ENCODE data around the gene RDH5. TPM values are rescaled to one million over a fixed set of nuclear protein-coding genes. Genes with fewer than 3 reads are reported as not detected.

RDH5 gene
- total RNA-seq, 1 donor from 2014 or later = 3.0 TPM

GRCh38 chr12:55721601-55722213 lies 1.5 kb downstream of the RDH5 start:
- Mint-ChIP-seq H3K36me3 (peaks cover 14% of the 10 kb centered on the region), H3K27ac (no peak overlapping the region), H3K4me3 (no peak overlapping the region), H3K4me1 (peaks cover 46% of the 10 kb centered on the region), H3K27me3 (ENCODE audit: insufficient read depth, low read depth) (peaks cover 9% of the 10 kb centered on the region), H3K9me3 (no peaks in the 10 kb centered on the region)
- H2AFZ ChIP-seq (replicated peaks) = no peak overlapping the region
- H3K4me1 ChIP-seq = peaks cover 27% of the 10 kb centered on the region
- no peaks in the 10 kb centered on the region for H3K36me3 ChIP-seq
- H4K20me1 ChIP-seq (ENCODE audit: low read depth) = peaks cover 9% of the 10 kb centered on the region
- no peak for DNase-seq (ENCODE audit: low spot score)
- H3F3A ChIP-seq (ENCODE audit: low read depth) = peaks cover 47% of the 10 kb centered on the region
- H3K4me2 ChIP-seq = no peak overlapping the region
- no peak overlapping the region for H3K4me3 ChIP-seq
- TF ChIP-seq CTCF (IDR thresholded peaks at IDR 0.05) = no peak
- no peak for TF ChIP-seq EZH2 (IDR thresholded peaks at IDR 0.05)
- TF ChIP-seq EZH2phosphoT487 (IDR thresholded peaks at IDR 0.05) = no peak
- no peak overlapping the region for H3K9ac ChIP-seq
- H3K27ac ChIP-seq = no peak overlapping the region
- H3K9me3 ChIP-seq (ENCODE audit: low read depth) = no peaks in the 10 kb centered on the region
- peaks cover 17% of the 10 kb centered on the region for H3K79me2 ChIP-seq (ENCODE audit: low read depth)
- H3K27me3 ChIP-seq = no peaks in the 10 kb centered on the region

GRCh38 chr12:55722948-55723347 lies 2.8 kb downstream of the RDH5 start:
- Histone ChIP-seq H2AFZ (replicated peaks) (no peak overlapping the region), H3K4me2 (no peak overlapping the region), H3F3A (ENCODE audit: low read depth) (peaks cover 35% of the 10 kb centered on the region), H3K9ac (no peak overlapping the region), H3K79me2 (ENCODE audit: low read depth) (peaks cover 24% of the 10 kb centered on the region), H3K4me3 (no peak overlapping the region), H3K27ac (no peak overlapping the region), H3K27me3 (no peaks in the 10 kb centered on the region), H3K9me3 (ENCODE audit: low read depth) (no peaks in the 10 kb centered on the region), H3K36me3 (no peaks in the 10 kb centered on the region), H3K4me1 (peaks cover 24% of the 10 kb centered on the region), H4K20me1 (ENCODE audit: low read depth) (peaks cover 19% of the 10 kb centered on the region)
- H3K9me3 Mint-ChIP-seq = no peaks in the 10 kb centered on the region
- TF ChIP-seq EZH2phosphoT487 (IDR thresholded peaks at IDR 0.05) = no peak
- TF ChIP-seq CTCF (IDR thresholded peaks at IDR 0.05) = no peak
- no peak for TF ChIP-seq EZH2 (IDR thresholded peaks at IDR 0.05)
- H3K27ac Mint-ChIP-seq = no peak overlapping the region
- peaks cover 5% of the 10 kb centered on the region for H3K27me3 Mint-ChIP-seq (ENCODE audit: insufficient read depth, low read depth)
- peaks cover 14% of the 10 kb centered on the region for H3K36me3 Mint-ChIP-seq
- H3K4me1 Mint-ChIP-seq = peaks cover 44% of the 10 kb centered on the region
- peak overlapping the region; percentile 55 for H3K4me3 Mint-ChIP-seq
- DNase-seq (ENCODE audit: low spot score) = no peak

GRCh38 chr12:55723516-55724225 lies 3.5 kb downstream of the RDH5 start:
- Mint-ChIP-seq H3K27me3 (ENCODE audit: insufficient read depth, low read depth) (peaks cover 4% of the 10 kb centered on the region), H3K36me3 (peaks cover 14% of the 10 kb centered on the region), H3K4me1 (peaks cover 36% of the 10 kb centered on the region), H3K9me3 (no peaks in the 10 kb centered on the region), H3K27ac (no peak overlapping the region), H3K4me3 (peak overlapping the region; percentile 55)
- no peak overlapping the region for H3K4me3 ChIP-seq
- H3K4me2 ChIP-seq = no peak overlapping the region
- no peak overlapping the region for H3K27ac ChIP-seq
- no peaks in the 10 kb centered on the region for H3K36me3 ChIP-seq
- peaks cover 19% of the 10 kb centered on the region for H4K20me1 ChIP-seq (ENCODE audit: low read depth)
- no peak overlapping the region for H3K9ac ChIP-seq
- H3F3A ChIP-seq (ENCODE audit: low read depth) = peaks cover 27% of the 10 kb centered on the region
- H3K4me1 ChIP-seq = peaks cover 17% of the 10 kb centered on the region
- H3K9me3 ChIP-seq (ENCODE audit: low read depth) = no peaks in the 10 kb centered on the region
- no peaks in the 10 kb centered on the region for H3K27me3 ChIP-seq
- DNase-seq (ENCODE audit: low spot score) = no peak
- H2AFZ ChIP-seq (replicated peaks) = no peak overlapping the region
- peaks cover 28% of the 10 kb centered on the region for H3K79me2 ChIP-seq (ENCODE audit: low read depth)
- TF ChIP-seq CTCF (IDR thresholded peaks at IDR 0.05) (no peak), EZH2 (IDR thresholded peaks at IDR 0.05) (no peak), EZH2phosphoT487 (IDR thresholded peaks at IDR 0.05) (no peak)

Measured in neural progenitor cell (in vitro differentiated cells).